ENCODE data around the gene DGAT2. TPM values are rescaled to one million over a fixed set of nuclear protein-coding genes. Genes with fewer than 3 reads are reported as not detected.

DGAT2 gene
- total RNA-seq, 1 donor from 2014 or later = 1.4 TPM

- Mint-ChIP-seq H3K36me3 (ENCODE audit: insufficient read depth) (no peaks in the 10 kb centered on the region), H3K4me3 (ENCODE audit: low read depth) (no peak overlapping the region), H3K27ac (no peak overlapping the region), H3K27me3 (peaks cover 3% of the 10 kb centered on the region), H3K4me1 (ENCODE audit: low read depth) (peaks cover 6% of the 10 kb centered on the region), H3K9me3 (ENCODE audit: low read depth) (no peaks in the 10 kb centered on the region)
- DNase-seq (ENCODE audit: low spot score, unreplicated experiment) = no peak
- TF ChIP-seq CTCF (IDR thresholded peaks at IDR 0.05; ENCODE audit: unreplicated experiment) = no peak
Observed at GRCh38 chr11:75722669-75723042, 45.9 kb upstream of the DGAT2 start.

- no peak overlapping the region for H3K4me3 Mint-ChIP-seq (ENCODE audit: low read depth)
- H3K36me3 Mint-ChIP-seq (ENCODE audit: insufficient read depth) = no peaks in the 10 kb centered on the region
- no peaks in the 10 kb centered on the region for H3K4me1 Mint-ChIP-seq (ENCODE audit: low read depth)
- H3K9me3 Mint-ChIP-seq (ENCODE audit: low read depth) = no peaks in the 10 kb centered on the region
- peaks cover 2% of the 10 kb centered on the region for H3K27me3 Mint-ChIP-seq
- DNase-seq (ENCODE audit: low spot score, unreplicated experiment) = no peak
- TF ChIP-seq CTCF (IDR thresholded peaks at IDR 0.05; ENCODE audit: unreplicated experiment) = no peak
- no peak overlapping the region for H3K27ac Mint-ChIP-seq
Observed at GRCh38 chr11:75725547-75726320, 42.8 kb upstream of the DGAT2 start.

DNA sequence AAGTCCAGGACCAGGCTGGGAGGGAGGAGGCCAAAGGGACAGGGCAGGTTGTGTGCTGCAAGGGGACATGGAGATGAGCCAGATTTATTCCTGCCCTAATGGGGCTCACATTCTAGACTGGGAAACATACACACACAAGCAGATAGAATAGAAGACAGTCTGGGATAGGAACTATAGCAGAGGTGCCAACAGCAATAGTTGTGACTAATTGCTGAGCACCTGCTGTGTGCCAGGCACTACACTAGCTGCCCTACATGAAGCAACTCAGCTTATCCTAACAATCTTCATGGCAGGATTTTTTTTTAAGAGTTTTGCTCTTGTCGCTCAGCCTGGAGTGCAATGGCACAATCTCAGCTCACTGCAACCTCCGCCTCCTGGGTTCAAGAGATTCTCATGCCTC lies 39.6 kb upstream of the DGAT2 start:
- Mint-ChIP-seq H3K4me1 (ENCODE audit: low read depth) (no peaks in the 10 kb centered on the region), H3K4me3 (ENCODE audit: low read depth) (no peak overlapping the region)
- DNase-seq (ENCODE audit: low spot score, unreplicated experiment) = no peak

GRCh38 chr11:75731095-75731494 lies 37.5 kb upstream of the DGAT2 start:
- no peak for DNase-seq (ENCODE audit: low spot score, unreplicated experiment)
- no peak for TF ChIP-seq CTCF (IDR thresholded peaks at IDR 0.05; ENCODE audit: unreplicated experiment)
- peaks cover 4% of the 10 kb centered on the region for H3K27me3 Mint-ChIP-seq
- H3K9me3 Mint-ChIP-seq (ENCODE audit: low read depth) = no peaks in the 10 kb centered on the region
- H3K4me3 Mint-ChIP-seq (ENCODE audit: low read depth) = no peak overlapping the region
- H3K4me1 Mint-ChIP-seq (ENCODE audit: low read depth) = peaks cover 2% of the 10 kb centered on the region
- H3K27ac Mint-ChIP-seq = no peak overlapping the region
- no peaks in the 10 kb centered on the region for H3K36me3 Mint-ChIP-seq (ENCODE audit: insufficient read depth)

More for the DNA sequence above, 39.6 kb upstream of the DGAT2 start:
- TF ChIP-seq CTCF (IDR thresholded peaks at IDR 0.05; ENCODE audit: unreplicated experiment) = no peak
- H3K27ac Mint-ChIP-seq = no peak overlapping the region
- H3K36me3 Mint-ChIP-seq (ENCODE audit: insufficient read depth) = no peaks in the 10 kb centered on the region
- no peaks in the 10 kb centered on the region for H3K9me3 Mint-ChIP-seq (ENCODE audit: low read depth)
- peaks cover 4% of the 10 kb centered on the region for H3K27me3 Mint-ChIP-seq

- H3K36me3 Mint-ChIP-seq (ENCODE audit: insufficient read depth) = no peaks in the 10 kb centered on the region
- TF ChIP-seq CTCF (IDR thresholded peaks at IDR 0.05; ENCODE audit: unreplicated experiment) = no peak
- H3K4me1 Mint-ChIP-seq (ENCODE audit: low read depth) = peaks cover 2% of the 10 kb centered on the region
- peaks cover 6% of the 10 kb centered on the region for H3K27me3 Mint-ChIP-seq
- H3K27ac Mint-ChIP-seq = no peak overlapping the region
- DNase-seq (ENCODE audit: low spot score, unreplicated experiment) = no peak
- no peak overlapping the region for H3K4me3 Mint-ChIP-seq (ENCODE audit: low read depth)
- H3K9me3 Mint-ChIP-seq (ENCODE audit: low read depth) = no peaks in the 10 kb centered on the region
Observed at GRCh38 chr11:75733071-75733430, 35.5 kb upstream of the DGAT2 start.
